Stimulated activated naive CD8-positive, alpha-beta T cell treated with anti-CD3 and anti-CD28 coated beads, Interleukin-15, Interleukin-2, amounts not matched to agents 100 ng/mL and 50 ng/mL, for 24 hours (primary cell): ENCODE data around the gene RALB.
"Not testable (repeated sequence)": the region's sequence is repeated elsewhere in the genome, so short reads cannot be mapped to it uniquely, and the experiment has no call there.

Experiments
- H3K27ac Mint-ChIP-seq: one replicate; pipeline ENCODE4 v1.8.0; 2021; ENCODE audit warnings: mild to moderate bottlenecking, mixed read lengths
- H3K27me3 Mint-ChIP-seq: one replicate; pipeline ENCODE4 v1.8.0; 2021; ENCODE audit warnings: mixed read lengths
- H3K36me3 Mint-ChIP-seq: one replicate; pipeline ENCODE4 v1.8.0; 2021; ENCODE audit warnings: low read depth, mixed read lengths
- H3K4me1 Mint-ChIP-seq: one replicate; pipeline ENCODE4 v1.8.0; 2021; ENCODE audit warnings: low read depth, mixed read lengths
- H3K4me3 Mint-ChIP-seq: one replicate; pipeline ENCODE4 v1.8.0; 2021; ENCODE audit warnings: mild to moderate bottlenecking, mixed read lengths
- H3K9me3 Mint-ChIP-seq: one replicate; pipeline ENCODE4 v1.8.0; 2021; ENCODE audit warnings: mixed read lengths

RALB gene

DNA sequence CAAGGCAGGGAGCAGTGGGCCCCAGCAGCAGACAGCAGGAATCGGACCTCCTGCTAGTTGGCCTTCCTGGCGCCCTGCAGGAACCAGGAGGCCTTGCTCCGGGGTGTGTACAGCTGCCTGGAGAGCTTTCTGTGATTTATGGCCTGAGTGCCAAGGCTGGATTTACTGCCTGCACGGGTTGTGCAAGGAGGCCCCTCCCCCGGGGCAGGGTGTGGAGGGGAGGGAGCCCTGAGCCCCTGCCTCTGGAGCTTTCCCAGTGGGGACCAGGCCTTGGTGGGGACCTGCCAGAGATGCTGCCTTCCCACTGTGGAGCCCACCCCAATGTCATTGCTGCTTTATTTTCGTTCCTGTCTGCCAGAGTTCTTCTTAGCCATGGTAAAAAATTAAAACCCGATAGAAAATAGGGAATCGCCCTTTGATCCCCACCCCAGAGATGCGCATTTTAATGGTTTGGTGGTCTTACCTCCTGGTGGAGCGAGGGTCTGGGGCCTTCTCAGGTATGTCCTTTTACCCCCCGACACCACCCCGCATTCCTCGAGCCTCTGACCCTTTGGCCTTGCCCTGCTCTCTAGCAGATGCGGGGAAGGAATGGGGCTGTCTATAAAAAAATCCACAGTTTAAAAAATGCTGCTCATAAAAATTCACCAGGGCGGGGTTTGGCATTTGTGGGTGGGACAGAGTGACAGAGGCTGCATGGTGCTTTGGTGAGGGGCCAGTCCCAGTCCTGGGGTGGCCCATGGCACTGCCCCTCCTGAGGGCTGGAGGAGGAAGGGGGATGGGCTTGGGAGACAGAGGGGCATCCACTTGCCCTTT, 6.9 kb upstream of the RALB start:
- H3K4me3 Mint-ChIP-seq: no peak overlapping the region
- H3K9me3 Mint-ChIP-seq: peaks cover 4% of the 10 kb centered on the region
- H3K27me3 Mint-ChIP-seq: peaks cover 19% of the 10 kb centered on the region
- no peaks in the 10 kb centered on the region for H3K36me3 Mint-ChIP-seq
- peaks cover 6% of the 10 kb centered on the region for H3K4me1 Mint-ChIP-seq
- H3K27ac Mint-ChIP-seq: no peak overlapping the region

DNA sequence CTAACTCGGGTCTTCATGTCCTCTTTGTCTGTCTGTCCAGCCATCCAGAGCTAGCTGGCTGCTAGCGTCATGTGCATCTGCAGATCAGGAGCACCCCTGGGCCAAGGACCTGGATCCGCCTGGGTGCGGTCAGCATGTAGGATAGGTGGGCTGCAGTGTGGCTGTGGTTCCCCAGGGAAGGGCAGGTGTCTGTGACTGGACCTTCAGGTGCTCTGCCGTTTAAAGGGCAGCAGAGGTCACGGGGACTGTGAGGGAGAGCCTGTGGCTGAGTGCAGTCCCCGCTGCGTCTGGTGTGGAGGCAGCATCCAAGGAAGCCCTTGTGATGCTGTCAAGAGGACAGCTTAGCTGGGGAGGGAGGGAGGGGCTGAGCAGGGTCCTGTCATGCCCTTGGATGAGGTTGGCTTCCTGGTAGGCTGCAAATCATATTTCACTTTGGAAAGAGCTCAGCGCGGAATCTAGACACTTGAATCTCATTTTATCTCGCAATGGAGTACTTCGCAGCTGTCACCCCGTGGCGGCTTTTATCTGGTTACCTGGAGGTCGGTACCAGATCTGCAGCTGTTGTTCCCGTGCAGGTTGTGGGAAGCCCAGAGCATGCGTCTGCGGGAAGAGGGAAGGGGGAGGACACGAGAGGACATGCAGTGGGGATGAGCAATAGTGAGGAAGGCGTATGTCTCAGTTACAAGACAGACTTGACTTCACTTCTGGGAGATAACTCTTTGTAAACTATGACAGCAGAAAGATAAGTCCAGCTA, 5.9 kb upstream of the RALB start:
- Mint-ChIP-seq H3K27ac (no peak overlapping the region), H3K36me3 (no peaks in the 10 kb centered on the region), H3K9me3 (peaks cover 4% of the 10 kb centered on the region), H3K27me3 (peaks cover 19% of the 10 kb centered on the region), H3K4me1 (peaks cover 8% of the 10 kb centered on the region), H3K4me3 (no peak overlapping the region)

DNA sequence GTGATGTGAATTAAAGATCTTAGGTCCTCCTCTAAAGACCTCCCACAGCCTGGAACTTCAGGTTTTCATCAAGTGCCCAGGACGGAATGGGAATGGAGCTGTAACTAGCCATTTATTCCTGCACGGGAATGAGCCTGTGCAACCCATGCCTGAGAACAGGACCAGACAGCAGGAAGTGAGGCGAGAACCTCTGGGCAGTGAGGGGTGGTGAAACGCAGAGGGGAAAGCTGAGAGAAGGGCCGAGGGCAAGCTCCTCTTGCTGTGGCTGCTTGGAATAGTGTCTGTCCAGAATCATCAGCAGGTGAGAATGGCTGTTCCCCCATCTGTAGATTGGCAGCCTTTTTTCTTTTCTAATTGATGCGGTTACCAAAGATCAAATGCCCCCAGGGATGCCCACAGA, 4.8 kb upstream of the RALB start:
- Mint-ChIP-seq H3K27ac (no peak overlapping the region), H3K27me3 (peaks cover 19% of the 10 kb centered on the region), H3K9me3 (peaks cover 4% of the 10 kb centered on the region), H3K4me1 (peaks cover 16% of the 10 kb centered on the region), H3K4me3 (no peak overlapping the region), H3K36me3 (no peaks in the 10 kb centered on the region)

DNA sequence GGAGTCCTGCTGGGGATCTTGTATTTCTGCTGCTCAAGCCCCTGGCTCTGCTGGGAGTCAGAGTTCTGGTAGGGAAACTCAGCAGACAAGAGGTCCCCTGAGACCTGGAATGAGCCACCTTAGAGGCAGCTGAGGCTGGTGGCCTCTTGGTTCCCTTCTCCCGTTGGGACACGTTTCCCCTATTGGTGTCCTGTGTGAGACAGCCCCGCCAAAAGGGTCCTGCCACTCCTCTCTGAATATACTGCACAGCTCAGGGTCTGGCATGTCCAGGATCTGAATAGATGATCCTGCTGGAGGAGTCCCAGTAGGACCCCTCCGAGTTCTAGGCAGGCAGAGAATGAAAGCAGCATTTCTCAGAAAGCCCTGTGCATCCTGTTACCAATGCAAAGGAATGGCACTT, 2.0 kb upstream of the RALB start:
- Mint-ChIP-seq H3K27me3 (peaks cover 19% of the 10 kb centered on the region), H3K9me3 (no peaks in the 10 kb centered on the region), H3K36me3 (peaks cover 7% of the 10 kb centered on the region), H3K4me1 (peaks cover 35% of the 10 kb centered on the region), H3K4me3 (no peak overlapping the region), H3K27ac (no peak overlapping the region)

DNA sequence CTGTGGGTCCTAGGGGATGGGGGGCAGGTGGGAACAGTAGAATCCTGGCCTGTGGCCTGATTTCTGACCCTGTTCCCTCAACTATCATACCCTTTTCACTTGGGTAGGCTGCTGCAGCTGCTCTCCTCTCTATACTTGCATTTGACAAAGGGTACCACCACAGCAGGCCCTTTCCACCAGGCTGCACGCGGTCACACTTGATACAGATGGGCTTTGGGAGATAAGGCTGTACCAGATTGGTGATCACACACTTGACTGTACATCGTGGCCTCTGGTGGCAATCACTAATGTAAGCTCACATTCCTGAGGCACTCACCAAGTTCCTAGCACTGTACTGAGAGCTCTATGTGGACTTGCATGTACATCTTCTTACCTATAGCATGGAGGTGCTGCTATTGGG, 1.6 kb upstream of the RALB start:
- H3K27ac Mint-ChIP-seq: no peak overlapping the region
- no peak overlapping the region for H3K4me3 Mint-ChIP-seq
- no peaks in the 10 kb centered on the region for H3K9me3 Mint-ChIP-seq
- peaks cover 7% of the 10 kb centered on the region for H3K36me3 Mint-ChIP-seq
- peaks cover 39% of the 10 kb centered on the region for H3K4me1 Mint-ChIP-seq
- H3K27me3 Mint-ChIP-seq: peaks cover 19% of the 10 kb centered on the region

DNA sequence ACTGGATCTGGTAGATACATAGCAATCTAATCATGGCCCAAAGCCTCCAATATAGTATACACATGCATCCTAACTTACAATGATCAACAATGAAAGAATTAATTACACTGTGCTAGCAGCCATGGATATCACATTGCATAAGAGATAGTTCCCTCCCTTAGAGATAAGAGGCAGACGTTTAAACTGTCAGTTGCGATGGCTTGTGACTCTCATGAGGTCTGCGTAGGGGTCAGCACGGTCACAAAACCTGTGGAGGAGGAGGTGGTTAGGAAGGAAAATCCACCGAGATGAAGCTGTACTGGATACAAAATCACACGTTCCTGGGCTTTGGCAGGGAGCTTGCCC, 800 bp upstream of the RALB start:
- Mint-ChIP-seq H3K9me3 (no peaks in the 10 kb centered on the region), H3K4me3 (peak overlapping the region; percentile 99), H3K27ac (peak overlapping the region; percentile 95), H3K36me3 (peaks cover 7% of the 10 kb centered on the region), H3K4me1 (peaks cover 46% of the 10 kb centered on the region), H3K27me3 (peaks cover 18% of the 10 kb centered on the region)

DNA sequence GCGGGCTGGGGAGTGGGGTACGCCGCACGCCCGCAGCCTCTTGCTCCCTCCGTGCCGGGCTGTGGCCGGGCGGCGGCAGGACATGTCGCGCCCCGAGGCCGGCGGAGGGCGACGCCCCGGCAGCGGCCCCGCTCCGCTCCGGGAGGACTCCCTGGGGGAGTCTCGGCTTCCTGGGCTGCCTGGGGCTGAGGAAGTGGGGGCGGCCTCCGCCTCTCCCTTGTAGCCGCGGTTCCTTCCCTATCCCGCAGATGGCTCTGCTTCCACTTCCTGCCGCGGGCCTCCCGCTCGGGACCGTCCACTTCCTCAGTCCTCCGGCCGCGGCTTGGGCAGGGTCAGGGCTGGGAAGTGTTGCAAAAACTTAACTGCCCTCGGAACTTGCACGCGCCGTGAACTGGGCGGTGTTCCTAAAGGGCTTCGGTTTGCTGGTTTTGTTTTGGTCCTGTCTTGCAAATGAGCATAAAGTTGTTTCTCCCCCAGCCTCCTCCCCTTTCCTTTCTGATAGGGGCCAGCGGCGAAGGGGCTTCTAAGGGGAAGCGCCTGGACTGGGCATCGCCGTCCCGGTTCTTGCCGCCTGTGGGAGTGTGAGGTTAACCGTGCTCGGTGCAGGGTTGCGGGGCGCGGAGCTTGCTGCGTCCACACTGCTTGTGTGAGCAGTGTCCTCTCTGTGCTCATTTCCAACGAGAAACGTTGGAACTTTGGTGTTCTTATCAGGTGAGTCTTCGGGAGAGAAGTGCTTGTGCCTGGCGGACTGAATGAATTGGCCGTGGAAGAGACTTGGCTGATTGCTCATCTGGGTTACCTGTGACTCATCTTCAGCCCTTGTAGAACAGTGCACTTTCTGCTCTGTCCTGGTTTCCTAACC, 600 bp downstream of the RALB start:
- Mint-ChIP-seq H3K4me3 (peak overlapping the region; percentile 99), H3K27ac (peak overlapping the region; percentile 90), H3K4me1 (peaks cover 58% of the 10 kb centered on the region), H3K27me3 (peaks cover 10% of the 10 kb centered on the region), H3K9me3 (peaks cover under 1% of the 10 kb centered on the region), H3K36me3 (peaks cover 10% of the 10 kb centered on the region)

DNA sequence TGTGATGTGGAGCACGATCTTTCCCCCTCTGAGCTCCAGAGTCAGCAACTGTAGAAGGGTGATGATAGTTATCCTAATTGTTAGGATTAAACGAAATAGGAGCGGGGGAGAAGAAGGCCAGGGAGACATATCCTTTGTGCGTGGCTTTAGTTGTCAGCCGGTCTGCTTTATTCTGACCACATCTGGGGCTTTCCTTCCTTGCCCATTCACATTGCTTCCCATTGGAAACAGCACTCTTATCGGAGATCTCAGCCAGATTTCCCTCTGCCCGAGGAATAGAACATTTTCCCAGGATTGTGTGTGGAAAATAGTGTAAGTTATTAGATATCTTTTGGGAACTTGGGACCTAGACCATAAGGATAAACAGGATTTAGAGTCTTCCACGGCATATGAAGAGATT, 1.5 kb downstream of the RALB start:
- peaks cover 17% of the 10 kb centered on the region for H3K36me3 Mint-ChIP-seq
- peak overlapping the region; percentile 93 for H3K4me3 Mint-ChIP-seq
- H3K27ac Mint-ChIP-seq: no peak overlapping the region
- peaks cover 7% of the 10 kb centered on the region for H3K27me3 Mint-ChIP-seq
- peaks cover 4% of the 10 kb centered on the region for H3K9me3 Mint-ChIP-seq
- peaks cover 62% of the 10 kb centered on the region for H3K4me1 Mint-ChIP-seq

DNA sequence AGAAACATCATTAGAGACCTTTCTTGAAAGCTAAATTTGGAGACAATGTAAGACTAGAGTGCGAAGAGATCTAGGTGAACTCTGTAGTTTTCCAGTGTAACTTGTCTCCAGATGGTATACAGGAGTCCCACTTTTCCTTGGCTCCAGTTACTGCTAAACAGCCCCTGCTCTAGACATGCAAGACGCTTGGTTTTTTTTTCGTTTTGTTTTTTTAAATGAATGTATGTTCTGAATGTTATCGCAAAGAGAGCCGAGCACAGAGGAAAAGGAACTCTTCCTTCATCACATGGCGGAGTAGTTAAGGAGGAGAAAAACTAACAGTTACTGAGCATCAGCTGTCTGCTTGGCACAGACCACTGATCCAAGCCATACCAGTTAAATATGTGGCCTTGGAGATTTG, 2.4 kb downstream of the RALB start:
- H3K27me3 Mint-ChIP-seq: peaks cover 2% of the 10 kb centered on the region
- H3K27ac Mint-ChIP-seq: no peak overlapping the region
- H3K9me3 Mint-ChIP-seq: peaks cover 4% of the 10 kb centered on the region
- peaks cover 17% of the 10 kb centered on the region for H3K36me3 Mint-ChIP-seq
- peak overlapping the region; percentile 93 for H3K4me3 Mint-ChIP-seq
- peaks cover 62% of the 10 kb centered on the region for H3K4me1 Mint-ChIP-seq

DNA sequence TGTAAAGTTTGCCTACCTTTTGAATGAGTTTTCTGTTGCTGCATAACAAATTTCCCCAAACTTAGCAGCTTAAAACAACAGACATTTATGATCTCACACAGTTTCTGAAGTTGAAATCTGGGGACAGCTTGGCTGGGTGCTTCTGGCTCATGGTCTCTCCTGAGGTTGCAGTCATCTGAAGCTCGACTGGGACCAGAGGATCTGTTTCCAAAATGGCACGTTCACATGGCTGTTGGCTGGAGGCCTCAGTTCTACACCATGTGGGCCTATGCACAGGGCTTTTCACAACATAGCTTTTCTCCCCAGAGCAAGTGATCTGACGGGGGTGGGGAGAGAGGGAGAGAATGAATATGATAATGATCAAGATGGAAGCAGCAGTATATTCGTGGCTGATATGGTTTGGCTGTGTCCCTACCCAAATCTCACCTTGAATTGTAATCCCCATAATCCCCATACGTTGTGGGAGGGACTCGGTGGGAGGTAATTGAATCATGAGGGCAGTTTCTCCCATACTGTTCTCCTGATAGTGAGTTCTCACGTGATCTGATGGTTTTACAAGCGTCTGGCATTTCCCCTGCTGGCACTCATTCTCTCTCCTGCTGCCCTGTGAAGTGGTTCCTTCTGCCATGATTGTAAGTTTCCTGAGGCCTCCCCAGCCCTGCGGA, 3.5 kb downstream of the RALB start:
- peaks cover 62% of the 10 kb centered on the region for H3K4me1 Mint-ChIP-seq
- no peaks in the 10 kb centered on the region for H3K27me3 Mint-ChIP-seq
- peaks cover 4% of the 10 kb centered on the region for H3K9me3 Mint-ChIP-seq
- no peak overlapping the region for H3K4me3 Mint-ChIP-seq
- no peak overlapping the region for H3K27ac Mint-ChIP-seq
- peaks cover 23% of the 10 kb centered on the region for H3K36me3 Mint-ChIP-seq

DNA sequence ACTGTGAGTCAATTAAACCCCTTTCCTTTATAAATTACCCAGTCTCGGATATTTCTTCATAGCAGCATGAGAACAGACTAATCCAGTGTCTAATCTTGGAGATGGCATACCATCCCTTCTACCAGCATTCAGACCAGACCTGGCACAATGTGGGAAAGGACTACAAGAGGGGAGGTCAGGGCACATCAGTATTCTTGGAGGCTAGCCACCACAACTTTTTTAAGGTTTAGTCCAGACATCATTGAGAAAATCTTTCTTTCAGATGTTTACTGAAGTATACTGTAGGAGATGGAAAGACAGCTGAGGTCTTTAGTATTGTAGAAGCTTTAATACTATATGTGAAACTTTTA, 4.0 kb downstream of the RALB start:
- H3K4me1 Mint-ChIP-seq: peaks cover 60% of the 10 kb centered on the region
- no peak overlapping the region for H3K4me3 Mint-ChIP-seq
- H3K9me3 Mint-ChIP-seq: peaks cover 4% of the 10 kb centered on the region
- H3K27ac Mint-ChIP-seq: no peak overlapping the region
- no peaks in the 10 kb centered on the region for H3K27me3 Mint-ChIP-seq
- H3K36me3 Mint-ChIP-seq: peaks cover 23% of the 10 kb centered on the region

DNA sequence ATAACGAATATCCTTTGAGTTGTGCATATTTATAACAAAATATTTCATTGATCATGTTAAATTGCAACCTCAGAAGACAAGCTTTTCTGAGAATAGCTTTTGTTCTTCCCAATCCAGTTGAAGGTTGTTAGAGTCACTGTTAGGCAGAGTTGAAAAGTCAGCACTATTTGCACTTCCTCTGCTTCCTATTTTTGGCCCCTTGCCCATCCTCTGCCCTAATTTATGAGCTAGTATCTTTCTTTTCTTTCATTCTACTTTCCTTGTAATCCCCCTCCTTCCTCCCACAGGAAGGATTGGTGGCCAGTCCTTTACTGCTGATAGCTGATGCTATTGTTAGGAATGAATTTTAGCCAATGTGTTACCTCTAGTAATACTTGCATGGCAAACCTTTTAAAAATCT, 4.9 kb downstream of the RALB start:
- no peaks in the 10 kb centered on the region for H3K27me3 Mint-ChIP-seq
- peaks cover 4% of the 10 kb centered on the region for H3K9me3 Mint-ChIP-seq
- H3K27ac Mint-ChIP-seq: no peak overlapping the region
- H3K36me3 Mint-ChIP-seq: peaks cover 23% of the 10 kb centered on the region
- no peak overlapping the region for H3K4me3 Mint-ChIP-seq
- H3K4me1 Mint-ChIP-seq: peaks cover 51% of the 10 kb centered on the region

DNA sequence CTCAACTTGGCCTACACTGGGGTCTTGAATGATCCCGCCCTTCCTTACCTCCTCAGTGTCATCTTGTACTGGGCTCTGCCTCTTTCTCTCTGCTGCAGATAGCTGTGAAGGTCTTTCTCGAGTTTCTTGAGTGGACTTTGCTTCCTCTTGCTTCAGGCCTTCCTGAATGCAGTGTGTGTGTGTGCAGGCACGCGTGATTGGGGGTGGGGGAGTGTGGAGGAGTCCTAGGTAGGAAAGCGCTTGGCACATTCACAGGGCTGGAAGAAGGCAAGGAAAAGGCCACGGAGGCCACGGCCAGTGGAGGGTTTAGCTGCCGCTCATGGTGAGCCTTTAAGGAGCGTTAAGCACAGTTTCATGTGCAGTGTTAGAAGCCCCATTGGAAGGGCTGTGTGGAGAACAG, 5.5 kb downstream of the RALB start:
- H3K4me1 Mint-ChIP-seq: peaks cover 51% of the 10 kb centered on the region
- peaks cover 4% of the 10 kb centered on the region for H3K9me3 Mint-ChIP-seq
- no peak overlapping the region for H3K4me3 Mint-ChIP-seq

DNA sequence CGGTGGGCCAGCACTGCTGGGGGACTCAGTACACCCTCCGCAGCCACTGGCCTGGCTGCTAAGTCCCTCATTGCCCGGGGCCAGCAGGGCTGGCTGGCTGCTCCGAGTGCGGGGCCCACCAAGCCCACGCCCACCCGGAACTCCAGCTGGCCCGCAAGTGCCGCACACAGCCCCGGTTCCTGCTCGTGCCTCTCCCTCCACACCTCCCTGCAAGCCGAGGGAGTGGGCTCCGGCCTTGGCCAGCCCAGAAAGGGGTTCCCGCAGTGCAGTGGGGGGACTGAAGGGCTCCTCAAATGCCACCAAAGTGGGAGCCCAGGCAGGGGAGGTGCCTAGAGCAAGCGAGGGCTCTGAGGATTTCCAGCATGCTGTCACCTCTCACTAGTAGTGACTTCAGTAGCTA, 7.3 kb downstream of the RALB start:
- not testable (repeated sequence) for H3K27ac Mint-ChIP-seq, H3K4me3 Mint-ChIP-seq, H3K27me3 Mint-ChIP-seq, H3K9me3 Mint-ChIP-seq
- H3K36me3 Mint-ChIP-seq: peaks cover 22% of the 10 kb centered on the region
- H3K4me1 Mint-ChIP-seq: peaks cover 43% of the 10 kb centered on the region

More for the DNA sequence above, 5.5 kb downstream of the RALB start:
- Mint-ChIP-seq H3K27me3 (no peaks in the 10 kb centered on the region), H3K36me3 (peaks cover 23% of the 10 kb centered on the region), H3K27ac (no peak overlapping the region)
